ENCODE results near the gene PIH1D2.
"Not testable (repeated sequence)": the region's sequence is repeated elsewhere in the genome, so short reads cannot be mapped to it uniquely, and the experiment has no call there.

PIH1D2 gene, protein sequence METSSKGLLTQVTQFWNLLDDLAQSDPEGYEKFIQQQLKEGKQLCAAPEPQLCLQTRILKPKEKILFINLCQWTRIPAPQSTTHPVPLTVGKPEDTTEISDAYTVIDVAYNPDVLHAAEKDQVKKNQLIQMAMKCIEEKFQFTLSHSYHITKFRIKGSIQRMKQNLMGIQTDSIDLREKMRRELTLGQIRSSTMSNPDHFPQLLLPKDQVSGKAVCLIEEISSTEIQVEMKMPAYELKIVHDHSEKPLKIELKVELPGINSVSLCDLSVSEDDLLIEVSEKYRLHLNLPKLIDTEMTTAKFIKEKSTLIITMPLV

DNA sequence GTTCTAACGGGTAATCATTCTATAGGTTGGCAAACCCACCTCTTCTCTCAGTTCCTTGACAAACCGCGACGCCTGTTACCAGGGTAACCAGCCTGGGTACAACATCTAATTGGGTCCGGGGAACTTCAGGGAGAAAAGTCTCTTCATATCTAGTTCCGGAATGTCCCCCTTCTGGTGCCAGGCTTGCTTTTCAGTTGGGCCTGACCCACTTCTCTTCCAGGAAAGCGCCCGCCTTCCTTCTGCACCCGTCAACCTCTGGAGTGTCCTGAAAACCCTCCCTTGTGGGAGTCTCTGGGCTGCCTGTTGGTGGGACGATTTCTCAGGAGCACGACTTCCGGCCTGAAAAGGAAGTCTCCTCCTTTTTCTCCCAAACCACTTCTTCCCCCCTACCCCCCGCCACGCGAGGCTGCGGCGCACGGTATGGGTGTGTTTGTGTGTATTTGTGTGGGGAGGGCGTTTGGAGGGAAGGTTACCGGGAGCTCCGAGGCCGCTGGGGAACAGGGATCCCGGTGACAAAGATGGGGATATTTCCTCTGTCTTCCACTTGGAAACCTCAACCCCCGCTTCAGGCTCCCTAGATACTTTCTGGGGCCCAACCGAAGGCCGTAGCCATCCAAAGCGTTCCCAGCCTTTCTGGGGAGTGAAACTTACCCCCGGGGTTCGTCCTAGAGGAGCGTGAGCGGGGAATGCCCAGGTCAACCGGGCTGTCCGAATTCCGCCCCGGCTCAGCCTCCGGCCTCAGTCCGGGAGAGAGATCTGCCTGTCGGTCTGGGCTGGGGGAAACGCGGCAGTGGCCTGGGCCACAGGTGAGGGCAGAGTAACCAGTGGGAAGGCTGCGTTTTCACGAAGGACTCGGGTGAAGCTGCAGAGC is at the start of gene PIH1D2, which contains the start of gene NKAPD1:
TSS of gene PIH1D2 (minus strand) at position 77 of the 871 bp plus-strand sequence. CDS start 843 bp downstream, outside the sequence.
TSS of gene NKAPD1 (plus strand) at position 359 of the 871 bp plus-strand sequence. CDS start 1,276 bp downstream, outside the sequence.
- DNase-seq (ENCODE audit: low spot score), result peak; percentile 85

DNA sequence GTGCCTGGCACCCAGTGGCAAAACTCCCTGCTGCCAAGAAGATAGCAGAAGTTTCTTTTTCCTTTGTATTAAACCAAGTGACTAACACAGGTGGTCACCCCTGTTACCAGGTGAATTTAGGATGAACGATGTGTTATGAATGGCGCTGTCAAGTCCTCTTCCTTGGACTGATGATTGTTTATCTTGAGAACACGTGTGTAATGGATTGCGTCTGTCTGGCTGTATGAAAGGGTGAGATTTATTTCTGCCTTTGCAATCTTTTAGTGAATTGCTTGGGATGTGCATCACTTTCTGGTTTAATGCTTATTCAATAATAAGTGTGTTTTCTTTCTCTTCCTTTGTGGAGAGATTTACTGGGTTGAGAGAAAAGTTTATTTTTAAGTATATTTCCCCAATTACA is 49.3 kb upstream of the PIH1D2 start:
- no peak for DNase-seq (ENCODE audit: low spot score)

DNA sequence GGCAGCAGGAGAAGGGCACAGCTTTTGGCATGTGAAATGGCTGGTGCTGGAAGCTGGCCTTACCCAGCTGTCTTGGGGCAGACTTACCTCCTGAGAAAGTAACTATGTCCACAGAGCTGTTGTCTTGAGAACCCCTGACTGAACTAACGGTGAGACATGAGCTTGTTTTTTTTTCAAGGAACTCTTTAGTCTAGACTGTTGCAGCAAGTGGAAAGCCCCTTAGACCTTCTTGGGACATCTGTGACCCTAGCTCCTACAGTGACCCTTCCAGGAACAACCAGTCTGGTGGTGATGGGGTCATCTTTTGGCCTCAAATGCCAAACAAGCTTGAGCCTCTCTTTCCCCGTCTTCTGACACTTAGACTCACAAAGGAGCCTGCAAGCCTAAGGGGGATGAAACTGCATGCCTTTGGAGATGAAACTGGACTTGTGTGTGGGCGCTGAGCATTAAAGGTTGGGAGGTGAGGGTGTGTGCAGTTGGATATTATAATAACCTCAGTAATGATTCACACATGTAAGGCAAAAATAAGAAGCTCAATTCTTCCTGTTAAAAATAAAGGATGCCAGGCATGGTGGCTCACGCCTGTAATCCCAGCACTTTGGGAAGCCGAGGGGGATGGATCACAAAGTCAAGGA is 48.3 kb upstream of the PIH1D2 start:
- no peak for DNase-seq (ENCODE audit: low spot score)

DNA sequence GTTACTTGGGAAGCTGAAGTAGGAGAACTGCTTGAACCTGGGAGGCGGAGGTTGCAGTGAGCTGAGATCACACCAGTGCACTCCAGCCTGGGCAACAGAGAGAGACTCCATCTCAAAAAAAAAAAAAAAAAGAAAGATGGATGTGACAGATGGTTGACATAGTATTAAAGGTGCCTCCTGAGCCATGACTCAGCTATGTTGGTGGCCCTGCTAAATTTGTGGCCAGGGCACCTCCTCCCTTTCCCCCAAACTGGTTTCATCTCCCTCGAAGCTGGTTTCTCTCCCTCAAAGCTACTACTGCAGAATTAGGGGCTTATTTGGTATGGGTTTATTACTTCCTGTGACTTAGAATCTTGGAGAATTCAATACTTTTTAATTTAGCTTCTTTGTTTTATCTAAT is 44.4 kb upstream of the PIH1D2 start:
- DNase-seq (ENCODE audit: low spot score), result no peak

DNA sequence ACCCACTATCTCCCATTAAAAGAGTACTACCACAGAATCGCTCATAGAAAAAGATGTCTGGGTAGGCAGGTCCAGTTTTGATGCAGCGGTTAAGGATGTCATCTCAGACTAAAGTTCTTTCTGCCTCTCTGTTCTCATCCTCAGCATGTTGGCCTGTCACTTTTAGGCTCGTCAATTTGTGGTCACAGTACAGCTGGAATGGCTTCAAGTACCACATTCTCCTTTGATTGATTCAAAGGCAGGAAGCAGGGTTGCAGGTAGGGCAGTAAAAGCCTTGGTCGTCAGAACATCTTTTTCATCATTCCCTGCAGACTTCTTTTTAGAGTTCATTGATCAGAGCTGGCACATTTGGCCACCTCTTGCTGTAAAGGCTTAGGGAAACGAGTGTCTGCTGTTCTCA is 41.6 kb upstream of the PIH1D2 start:
- DNase-seq (ENCODE audit: low spot score), result no peak

DNA sequence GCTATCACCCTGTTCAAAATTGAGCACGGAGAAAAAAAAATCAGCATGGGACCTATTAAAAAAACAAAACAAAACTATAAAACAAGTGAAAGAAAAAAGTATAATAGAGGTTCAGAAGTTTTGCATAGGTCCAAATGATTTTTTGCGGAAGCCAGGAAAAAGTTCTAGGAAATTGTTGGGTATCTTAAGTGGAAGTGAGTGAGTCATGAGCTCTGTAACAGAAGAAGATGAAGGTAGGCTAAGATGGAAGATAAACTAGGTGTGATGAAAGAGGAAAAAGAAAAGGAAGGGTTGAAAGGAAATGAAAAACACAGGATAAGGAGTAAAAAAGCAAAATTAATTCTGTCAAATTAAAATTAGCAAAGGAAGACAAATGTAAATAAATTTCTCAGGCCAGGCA is 40.6 kb upstream of the PIH1D2 start:
- no peak for DNase-seq (ENCODE audit: low spot score)

DNA sequence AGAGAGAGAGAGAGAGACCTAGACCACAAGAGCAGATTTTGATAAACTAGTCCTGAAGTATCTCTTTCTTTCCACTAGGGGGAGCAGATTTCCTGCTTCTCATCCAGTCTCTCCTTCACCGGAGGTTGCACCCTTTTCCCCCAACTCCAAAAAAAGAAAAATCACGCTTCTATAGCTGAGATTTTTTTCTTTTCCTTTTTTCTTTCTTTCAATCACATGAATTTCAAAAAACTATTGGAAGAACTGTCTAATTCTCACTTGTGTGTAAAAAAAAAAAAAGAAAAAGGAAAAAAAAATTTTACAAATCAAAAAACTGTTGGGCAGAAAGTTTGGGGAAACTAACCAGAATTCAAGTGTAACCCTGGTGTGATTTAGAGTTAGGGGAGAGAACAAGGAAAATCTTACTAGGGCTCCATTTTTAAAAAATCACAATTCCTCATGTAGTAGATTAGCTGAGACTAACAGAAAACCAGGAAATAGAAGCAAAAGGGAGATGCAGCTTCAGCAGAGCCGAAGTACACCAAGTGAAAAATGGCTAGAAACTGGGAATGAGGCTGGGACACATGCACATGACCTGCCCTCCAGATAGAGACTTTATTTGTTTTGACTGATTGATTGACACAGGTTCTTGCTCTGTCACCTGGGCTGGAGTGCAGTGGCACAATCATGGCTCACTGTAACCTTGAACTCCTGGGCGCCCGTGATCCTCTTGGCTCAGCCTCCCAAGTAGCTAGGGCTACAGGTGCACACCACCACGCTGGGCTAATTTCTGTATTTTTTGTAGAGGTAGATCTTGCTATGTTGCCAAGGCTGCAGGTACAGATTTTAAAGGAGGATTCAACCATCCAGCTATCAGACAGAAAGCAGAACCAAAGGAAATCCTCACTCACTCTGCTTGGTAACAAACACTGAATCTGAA is 40.0 kb upstream of the PIH1D2 start:
- peak; percentile 58 for DNase-seq (ENCODE audit: low spot score)

DNA sequence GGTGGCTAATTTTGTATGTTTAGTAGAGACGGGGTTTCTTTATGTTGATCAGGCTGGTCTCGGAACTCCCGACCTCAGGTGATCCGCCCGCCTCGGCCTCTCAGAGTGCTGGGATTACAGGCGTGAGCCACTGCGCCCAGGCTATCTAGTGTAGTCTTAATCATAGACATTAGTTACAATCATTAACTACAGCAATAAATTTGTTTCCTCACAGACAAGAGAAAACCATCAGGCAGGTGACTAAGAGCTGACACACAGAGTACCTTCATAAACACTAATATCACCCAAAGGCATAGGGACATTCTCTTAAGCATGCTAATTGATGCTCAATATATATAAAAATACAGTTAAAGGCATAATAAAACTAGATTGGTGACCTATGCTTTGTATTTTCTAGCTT is 32.3 kb upstream of the PIH1D2 start:
- no peak for DNase-seq (ENCODE audit: low spot score)

DNA sequence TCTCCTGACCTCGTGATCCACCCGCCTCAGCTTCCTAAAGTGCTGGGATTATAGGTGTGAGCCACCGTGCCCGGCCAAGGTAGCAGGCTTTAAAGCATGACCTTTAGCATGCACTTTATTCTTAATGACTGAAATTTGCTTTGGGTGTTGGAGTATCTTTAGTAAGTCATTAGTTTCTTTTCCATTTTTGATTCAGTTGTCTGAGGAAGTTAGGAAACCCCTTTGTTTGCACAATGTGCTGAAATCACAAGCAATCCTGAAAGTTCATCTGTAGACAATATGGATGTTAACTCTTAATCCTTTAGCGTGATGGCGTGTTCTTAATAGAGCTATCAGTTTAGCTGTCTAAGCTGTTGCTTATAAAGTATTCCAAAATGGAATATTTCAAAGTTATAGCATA is 29.6 kb upstream of the PIH1D2 start:
- no peak for DNase-seq (ENCODE audit: low spot score)

DNA sequence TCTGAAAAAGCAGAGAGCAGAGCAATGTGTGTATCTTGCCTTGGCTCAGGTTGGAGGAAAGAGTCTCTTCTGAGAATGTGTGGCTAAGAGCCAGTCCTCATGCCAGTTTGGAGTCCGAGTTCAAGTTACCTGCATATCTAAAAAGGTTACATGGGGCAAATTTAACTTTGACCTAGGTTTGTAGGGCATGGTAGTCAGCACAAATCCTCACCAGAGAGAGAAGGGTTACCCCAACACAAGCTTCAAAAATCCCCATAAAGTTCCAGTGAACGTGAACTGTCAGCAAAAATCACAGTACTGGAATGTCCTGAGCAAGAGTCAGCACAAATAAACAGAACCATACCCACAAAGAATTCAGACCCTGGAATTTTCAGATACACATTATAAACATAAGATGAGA is 26.6 kb upstream of the PIH1D2 start:
- no peak for DNase-seq (ENCODE audit: low spot score)

DNA sequence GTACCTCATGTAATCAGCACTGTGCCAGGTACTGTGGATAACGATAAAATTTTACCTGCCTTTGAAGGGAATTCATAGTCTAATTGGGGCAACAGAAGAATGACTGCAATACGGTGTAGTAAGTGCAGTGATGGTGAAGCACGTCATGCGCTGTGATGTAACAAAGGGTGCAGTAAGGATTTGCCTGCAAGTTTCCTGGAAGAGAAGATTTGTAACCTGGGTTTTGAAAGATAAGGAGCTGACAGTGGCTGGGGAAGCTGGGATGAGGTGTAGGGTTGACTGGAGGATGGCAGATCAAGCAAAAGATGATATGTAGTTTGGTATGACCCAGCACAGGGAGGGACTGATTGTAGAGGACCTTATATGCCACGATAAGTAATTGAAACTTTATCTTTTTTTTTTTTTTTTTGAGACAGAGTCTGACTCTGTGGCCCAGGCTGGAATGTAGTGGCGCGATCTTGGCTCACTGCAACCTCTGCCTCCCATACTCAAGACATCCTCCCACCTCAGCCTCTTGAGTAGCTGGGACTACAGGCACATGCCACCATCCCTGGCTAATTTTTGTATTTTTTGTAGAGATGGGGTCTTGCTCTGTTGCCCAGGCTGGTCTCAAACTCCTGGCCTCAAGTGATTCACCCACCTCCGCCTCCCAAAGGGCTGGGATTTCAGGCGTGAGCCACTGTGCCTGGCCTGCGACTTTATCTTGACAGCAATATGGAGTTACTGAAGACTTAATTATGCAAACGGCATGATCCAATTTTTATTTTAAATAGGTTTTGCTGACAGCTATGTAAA is 24.1 kb upstream of the PIH1D2 start:
- no peak for DNase-seq (ENCODE audit: low spot score)

DNA sequence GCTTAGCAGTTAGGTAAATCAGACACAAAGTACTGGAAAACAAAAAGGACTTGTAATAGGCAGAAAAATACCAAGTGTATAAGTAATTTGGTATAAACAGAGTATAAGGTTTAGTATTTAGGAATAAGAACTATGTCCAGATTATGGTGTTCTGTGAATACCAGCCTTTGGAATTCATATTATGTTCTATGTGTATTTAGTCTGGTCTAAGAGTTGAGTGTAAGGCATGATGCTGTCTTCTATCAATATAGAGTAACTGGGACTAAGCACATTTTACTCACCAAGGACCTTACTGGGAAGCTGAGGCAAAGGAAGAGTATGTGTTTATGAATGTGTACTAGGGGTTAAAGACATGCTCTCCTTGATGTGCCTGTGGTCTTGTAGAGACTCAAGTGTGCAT is 22.4 kb upstream of the PIH1D2 start:
- no peak for DNase-seq (ENCODE audit: low spot score)

DNA sequence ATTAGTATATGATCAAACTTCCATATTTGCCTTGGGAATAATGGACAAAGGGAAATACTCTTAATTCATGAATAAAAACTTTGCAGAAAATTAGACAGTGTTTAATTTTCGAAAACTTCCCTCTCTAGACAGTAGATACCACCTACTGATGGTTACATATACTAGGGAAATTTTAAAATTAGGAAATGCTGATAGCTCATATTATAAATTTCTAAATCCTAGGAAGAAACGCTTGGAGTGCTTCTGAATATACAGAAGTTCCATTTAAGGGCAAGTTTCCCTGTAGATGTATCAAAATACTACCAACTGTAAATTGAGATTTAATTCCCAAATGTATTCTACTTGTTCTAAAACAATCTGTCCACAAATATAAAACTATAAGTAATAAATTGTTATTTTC is 21.5 kb upstream of the PIH1D2 start:
- DNase-seq (ENCODE audit: low spot score), result not testable (repeated sequence)

DNA sequence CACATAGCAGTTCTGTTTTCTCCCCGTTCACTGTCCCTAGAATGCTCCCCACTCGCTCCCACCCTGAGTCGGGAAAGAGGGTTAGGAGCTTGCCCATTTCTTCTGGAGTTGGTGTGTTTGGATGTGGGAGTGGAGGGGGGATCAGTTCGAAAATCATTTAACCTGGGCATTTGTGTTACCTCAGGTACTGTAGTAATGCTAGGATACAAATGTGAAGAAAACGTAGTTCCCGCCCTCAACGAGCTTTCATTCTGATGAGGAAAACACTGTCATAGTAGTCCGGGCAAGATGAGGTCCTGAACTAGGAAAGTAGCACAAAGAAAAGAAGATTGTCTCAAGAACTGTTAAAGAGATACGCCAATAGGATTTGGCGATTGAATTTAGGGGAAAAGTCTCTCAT is 13.4 kb upstream of the PIH1D2 start:
- DNase-seq (ENCODE audit: low spot score), result no peak

DNA sequence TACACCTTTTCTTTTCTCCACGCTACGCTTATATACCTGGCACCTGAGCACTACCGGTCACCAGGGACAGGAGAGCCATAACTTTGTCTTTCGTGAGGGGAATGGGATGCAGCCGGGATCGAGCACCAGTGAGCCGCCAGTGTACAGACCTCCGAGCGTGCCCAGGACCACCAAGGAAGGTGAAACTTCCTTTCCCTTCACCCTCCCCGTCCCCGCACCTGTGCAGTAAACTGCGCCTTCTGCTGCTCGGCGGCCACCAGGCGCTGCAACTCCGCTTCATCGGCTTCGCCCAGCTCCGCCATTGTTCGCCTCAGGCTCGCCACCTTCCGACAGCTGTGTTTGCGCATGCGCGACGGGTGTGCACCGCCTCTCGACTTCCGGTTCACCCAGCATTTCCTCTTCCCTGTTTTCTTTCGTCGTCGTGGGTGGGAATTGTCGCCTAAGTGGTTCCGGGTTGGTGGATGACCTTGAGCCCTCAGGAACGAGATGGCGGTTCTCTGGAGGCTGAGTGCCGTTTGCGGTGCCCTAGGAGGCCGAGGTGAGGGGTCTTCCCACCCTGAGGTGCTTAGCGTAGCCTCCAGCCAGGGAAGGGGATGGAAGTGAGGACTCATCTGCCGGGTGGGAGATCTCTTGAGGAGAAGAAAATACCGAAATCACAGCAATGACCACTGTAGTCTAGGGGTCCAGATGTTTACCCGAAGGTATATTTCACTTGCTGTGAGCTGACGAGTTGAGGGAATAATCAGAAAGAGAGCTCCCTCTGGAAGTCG is 12.8 kb upstream of the PIH1D2 start, which contains the start of the genes SDHD and TIMM8B:
TSS of gene SDHD (plus strand) at position 452 of the 770 bp plus-strand sequence. CDS start at position 487, 35 bp downstream.
TSS of gene TIMM8B (minus strand) at position 335 of the 770 bp plus-strand sequence. CDS start at position 302, 33 bp downstream.
- peak; percentile 94 for DNase-seq (ENCODE audit: low spot score)

DNA sequence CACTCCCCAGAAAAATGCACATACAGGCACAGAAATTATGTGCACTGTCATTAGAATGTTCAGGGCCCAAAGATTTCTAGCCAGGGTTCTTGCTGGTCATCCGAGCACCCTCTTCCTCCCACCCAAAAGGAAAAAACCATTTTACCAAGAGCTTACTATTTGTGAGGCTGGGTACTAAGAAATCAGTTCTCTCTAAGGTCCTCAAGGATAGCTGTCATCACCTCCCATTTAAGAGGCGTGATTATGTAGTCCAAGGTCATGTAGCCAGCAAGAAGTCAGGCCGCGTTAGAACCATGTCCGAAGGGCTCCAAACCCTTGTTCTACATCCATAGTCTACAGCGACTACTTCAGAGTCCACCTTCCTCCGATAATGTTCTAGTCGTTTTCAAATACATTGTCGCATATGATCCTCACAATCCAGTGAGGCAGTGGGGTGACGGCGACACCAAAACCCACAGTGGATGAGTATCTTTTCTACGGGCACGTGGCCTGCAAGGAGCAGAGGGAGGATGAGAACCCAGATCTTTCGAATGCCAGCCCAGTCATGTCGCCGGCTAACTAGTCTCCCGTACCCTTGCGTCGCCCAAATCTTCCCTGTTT is 12.1 kb upstream of the PIH1D2 start:
- DNase-seq (ENCODE audit: low spot score), result peak; percentile 61

DNA sequence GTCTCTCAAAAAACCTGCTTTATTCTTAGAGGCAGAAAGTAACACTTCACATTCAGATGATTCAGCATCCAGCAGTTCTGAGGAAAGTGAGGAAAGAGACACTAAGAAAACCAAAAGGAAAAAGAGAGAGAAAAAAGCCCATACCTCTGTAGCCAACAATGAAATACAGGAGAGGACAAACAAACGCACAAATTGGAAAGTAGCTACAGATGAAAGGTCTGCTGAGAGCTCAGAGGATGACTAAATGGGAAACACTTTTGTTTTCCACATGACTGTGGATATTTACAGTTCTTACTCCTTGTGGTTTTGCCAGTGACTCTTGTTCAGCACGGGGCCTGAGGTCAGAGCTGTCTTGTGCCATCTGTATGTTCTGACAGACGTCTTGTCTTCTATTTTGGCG is 8.9 kb upstream of the PIH1D2 start:
- no peak for DNase-seq (ENCODE audit: low spot score)

DNA sequence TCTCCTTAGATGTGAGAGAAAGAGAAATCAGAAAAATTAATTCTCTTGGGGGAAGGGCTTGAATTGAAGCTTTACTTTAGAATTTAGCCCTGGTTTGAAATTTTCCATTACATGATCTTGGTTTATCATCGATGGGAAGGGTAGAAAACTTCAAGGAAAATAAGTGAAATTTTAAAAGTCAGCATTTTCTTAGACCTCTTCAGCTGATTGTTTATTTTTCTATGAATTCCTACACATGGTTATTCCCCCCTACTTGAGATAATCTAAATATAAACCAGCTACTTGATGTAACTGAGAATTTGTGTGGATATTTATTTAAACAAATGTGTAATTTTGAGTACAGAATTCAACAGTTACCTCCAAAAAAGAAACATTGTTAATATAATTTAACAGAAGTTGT is 10.9 kb downstream of the PIH1D2 start:
- DNase-seq (ENCODE audit: low spot score), result no peak

DNA sequence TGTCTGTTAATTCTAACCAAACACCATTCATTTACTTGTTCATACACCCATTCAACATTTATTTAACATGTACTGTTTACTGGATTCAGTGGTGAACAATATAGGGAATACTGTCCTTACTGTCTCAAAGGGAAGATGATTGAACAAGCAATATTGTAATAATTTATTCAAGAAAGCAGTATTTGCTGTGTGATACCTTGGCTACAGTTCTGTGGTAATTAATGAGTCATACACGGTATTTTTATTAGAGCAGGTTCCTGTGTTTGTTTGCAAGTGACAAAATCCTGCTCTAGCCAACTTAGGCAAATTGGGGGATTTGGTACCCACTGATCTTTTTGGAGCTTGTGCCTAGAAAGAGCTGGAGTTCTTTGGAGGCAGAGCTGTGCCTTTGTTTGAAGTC is 15.7 kb downstream of the PIH1D2 start:
- DNase-seq (ENCODE audit: low spot score), result no peak
